Suprapubic skin (tissue), 3 donors: ENCODE measurements around the gene NLRC5.

Source experiments
- POLR2AphosphoS5 ChIP-seq, 3 donors: sonication (generic); formaldehyde crosslinking; IDR thresholded peaks; one replicate each; pipeline ENCODE4 v1.6.1; 2017; ENCODE audit warnings: antibody characterized with exemption in 3 of 3
- TF ChIP-seq, protein P1 (sequence below), 2 donors: fragments of 200-600 bp in 1 of 2; fragments of 450-650 bp in 1 of 2; sonication (generic) in 1 of 2; IDR thresholded peaks; one replicate each; pipeline ENCODE4 v1.5.1; 2016 to 2019; ENCODE audit warnings: antibody characterized with exemption in 2 of 2, mild to moderate bottlenecking in 1 of 2, moderate library complexity in 1 of 2

DNA sequence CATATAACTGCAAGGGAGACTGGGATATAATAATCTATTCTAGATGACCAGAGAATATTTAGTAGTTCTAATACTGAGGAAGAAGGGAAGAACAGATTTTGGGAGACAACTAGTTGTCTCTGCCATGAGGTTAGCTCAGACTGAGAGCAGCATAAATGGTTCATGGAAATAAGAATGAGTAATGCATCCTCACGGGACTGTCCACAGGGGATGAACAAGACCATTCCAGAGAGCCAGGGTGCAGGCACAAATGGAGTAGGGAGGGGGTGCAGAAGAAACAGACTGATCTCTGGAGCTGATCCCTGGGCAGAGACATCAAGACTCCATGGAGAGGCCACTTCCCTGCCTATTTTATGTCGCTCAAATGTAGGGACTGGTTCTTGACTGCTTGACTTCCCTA, 30.4 kb downstream of the NLRC5 start:
- TF ChIP-seq POLR2AphosphoS5 (IDR thresholded peaks at IDR 0.05): no peak
- TF ChIP-seq, protein P1, sequence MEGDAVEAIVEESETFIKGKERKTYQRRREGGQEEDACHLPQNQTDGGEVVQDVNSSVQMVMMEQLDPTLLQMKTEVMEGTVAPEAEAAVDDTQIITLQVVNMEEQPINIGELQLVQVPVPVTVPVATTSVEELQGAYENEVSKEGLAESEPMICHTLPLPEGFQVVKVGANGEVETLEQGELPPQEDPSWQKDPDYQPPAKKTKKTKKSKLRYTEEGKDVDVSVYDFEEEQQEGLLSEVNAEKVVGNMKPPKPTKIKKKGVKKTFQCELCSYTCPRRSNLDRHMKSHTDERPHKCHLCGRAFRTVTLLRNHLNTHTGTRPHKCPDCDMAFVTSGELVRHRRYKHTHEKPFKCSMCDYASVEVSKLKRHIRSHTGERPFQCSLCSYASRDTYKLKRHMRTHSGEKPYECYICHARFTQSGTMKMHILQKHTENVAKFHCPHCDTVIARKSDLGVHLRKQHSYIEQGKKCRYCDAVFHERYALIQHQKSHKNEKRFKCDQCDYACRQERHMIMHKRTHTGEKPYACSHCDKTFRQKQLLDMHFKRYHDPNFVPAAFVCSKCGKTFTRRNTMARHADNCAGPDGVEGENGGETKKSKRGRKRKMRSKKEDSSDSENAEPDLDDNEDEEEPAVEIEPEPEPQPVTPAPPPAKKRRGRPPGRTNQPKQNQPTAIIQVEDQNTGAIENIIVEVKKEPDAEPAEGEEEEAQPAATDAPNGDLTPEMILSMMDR (IDR thresholded peaks at IDR 0.05): no peak
